ENCODE results near the gene MCL1. TPM values are rescaled to one million over a fixed set of nuclear protein-coding genes. Genes with fewer than 3 reads are reported as not detected.
"Not testable (repeated sequence)": the region's sequence is repeated elsewhere in the genome, so short reads cannot be mapped to it uniquely, and the experiment has no call there.

MCL1 gene
- 100 to 1,000 TPM; 277 to 307 TPM for total RNA-seq

DNA sequence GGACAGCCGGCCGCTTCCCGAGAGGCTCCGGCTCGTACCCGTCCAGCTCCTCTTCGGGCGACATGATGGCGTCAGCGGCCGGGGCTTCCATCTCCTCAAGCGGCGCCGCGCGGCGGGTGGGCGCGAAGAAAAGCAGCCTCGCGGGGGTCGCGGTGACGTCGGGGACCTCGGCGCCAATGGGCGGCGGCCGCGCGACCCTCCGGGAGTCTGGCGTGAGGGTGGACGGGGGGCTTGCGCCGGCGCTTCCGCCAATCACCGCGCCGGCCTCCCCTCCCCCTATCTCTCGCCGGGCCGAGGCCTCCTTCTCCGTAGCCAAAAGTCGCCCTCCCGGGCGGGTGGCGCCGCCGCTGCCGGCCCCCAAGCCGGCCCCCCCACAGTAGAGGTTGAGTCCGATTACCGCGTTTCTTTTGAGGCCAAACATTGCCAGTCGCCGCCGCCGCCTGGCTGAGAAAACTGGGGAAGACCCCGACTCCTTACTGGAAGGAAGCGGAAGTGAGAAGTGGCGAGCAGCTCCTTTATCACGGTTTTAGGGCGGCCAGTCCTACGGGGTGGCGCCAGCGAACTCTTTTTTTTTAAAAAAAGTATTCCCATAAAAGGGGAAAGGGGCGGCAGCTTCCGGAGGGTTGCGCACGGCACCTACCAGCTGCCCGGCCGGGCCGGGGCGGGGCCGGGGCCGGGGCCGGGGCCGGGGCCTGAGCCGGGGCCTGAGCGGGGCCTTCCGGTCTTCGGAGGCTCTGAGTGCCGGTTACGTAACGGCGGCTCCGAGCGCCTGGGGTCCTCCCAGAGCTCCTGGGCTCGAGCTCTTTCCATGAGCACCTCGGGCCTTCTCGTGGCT, at the start of gene MCL1:
Gene MCL1 (minus strand): TSS at position 501 of the 835 bp plus-strand sequence. CDS start 80 bp downstream, at position 421.
- H3K36me3 Mint-ChIP-seq, result peaks cover 49 to 60% of the 10 kb centered on the region in 2 donors
- DNase-seq (ENCODE audit: low spot score in 2 of 2) (peak; percentile 87 to 94), ATAC-seq (peak; percentile 80 to 88)
- H3K9me3 Mint-ChIP-seq, result peaks cover 0 to 4% of the 10 kb centered on the region in 2 donors
- peak within 1 kb of the TSS; percentile 99 for H3K27ac Mint-ChIP-seq

DNA sequence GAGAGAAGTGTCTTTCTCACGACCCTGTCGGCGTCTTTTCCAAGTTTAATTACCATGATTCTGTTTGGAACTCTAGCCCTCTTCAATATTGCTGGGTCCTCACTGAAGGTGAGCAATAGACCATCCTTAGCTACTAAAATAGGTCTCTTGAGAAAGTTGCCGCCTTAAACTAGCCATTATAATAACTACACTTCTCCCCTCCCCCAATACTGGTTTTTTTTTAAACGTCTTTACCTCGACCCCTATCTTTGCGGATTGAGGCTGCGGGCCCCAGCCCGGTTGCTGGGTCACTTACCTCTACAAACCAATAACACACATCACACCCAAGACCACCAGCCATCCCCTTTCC, 49.3 kb upstream of the MCL1 start:
- Mint-ChIP-seq H3K9me3 (no peaks in the 10 kb centered on the region), H3K36me3 (peaks cover 26 to 33% of the 10 kb centered on the region in 2 donors), H3K27ac (no peak overlapping the region)
- ATAC-seq (no peak), DNase-seq (ENCODE audit: low spot score in 2 of 2) (no peak)

DNA sequence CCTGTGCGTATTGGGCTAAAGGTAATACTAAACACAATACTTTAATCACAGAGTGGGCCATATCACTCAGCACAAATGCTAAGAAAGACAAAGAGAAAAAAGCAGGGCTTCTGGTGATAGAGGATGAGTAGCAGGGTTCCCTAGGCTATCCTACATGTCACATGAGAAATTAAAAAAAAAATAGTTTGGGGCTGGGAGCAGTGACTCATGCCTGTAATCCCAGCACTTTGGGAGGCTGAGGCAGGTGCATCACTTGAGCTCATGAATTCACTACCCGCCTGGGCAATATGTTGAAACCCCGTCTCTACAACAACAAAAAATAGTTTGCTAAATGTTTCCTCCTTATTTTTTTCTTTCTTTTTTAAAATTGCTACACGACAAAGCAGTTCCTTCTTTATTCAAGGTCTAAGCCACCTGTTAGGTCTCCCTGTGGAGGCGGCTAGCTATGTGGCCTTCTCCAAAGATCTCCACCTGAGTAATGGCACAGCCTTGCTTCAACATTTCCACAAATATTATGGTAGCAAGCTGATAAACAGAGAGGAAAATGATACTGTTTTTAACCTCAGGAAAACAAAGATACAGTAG, 48.5 kb upstream of the MCL1 start:
- no peaks in the 10 kb centered on the region for H3K9me3 Mint-ChIP-seq
- no peak overlapping the region for H3K27ac Mint-ChIP-seq
- no peak for ATAC-seq
- DNase-seq (ENCODE audit: low spot score in 2 of 2), result no peak
- H3K36me3 Mint-ChIP-seq, result peaks cover 31 to 38% of the 10 kb centered on the region in 2 donors

DNA sequence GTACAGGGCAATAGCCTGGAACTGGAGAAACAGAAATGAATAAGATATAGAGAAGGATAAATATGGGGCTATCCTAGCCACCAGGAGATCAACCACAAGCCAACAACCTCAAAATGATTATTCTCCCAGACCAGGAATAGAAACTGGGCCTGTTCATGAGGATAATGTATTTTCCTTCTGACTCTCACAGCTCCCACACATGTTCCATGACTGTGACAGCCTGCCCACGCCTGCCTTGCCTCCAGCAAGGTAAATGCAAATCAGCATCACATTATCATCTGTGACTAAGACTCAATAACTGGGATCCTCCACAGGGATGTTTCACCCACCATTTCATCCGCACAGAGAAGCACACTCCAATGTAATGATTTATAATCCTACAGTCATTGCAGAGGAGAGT, 46.7 kb upstream of the MCL1 start:
- no peaks in the 10 kb centered on the region for H3K9me3 Mint-ChIP-seq
- ATAC-seq (no peak), DNase-seq (ENCODE audit: low spot score in 2 of 2) (no peak)
- H3K36me3 Mint-ChIP-seq, result peaks cover 38 to 46% of the 10 kb centered on the region in 2 donors
- H3K27ac Mint-ChIP-seq, result peak overlapping the region; percentile 69 to 79

DNA sequence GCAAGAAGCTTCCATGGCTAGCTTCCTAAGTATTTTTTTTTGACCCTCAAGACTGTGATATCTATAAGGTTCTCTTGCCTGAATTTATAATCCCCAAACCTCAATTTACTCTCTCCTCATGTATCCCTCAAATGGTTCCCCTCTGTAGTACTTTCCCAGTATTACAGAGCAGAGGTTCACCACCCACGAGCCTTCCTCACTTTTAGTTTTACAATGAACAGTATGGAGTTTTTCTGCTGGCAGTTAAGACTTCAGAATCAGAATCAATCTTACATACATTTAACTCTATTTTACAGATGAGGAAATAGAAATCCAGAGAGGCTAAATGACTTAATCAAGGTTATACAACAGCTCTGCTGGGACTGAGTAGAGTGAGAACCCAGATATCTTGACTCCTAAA, 45.1 kb upstream of the MCL1 start:
- not testable (repeated sequence) for DNase-seq (ENCODE audit: low spot score in 2 of 2); H3K9me3 Mint-ChIP-seq; ATAC-seq
- Mint-ChIP-seq H3K27ac (peak overlapping the region; percentile 79 to 83), H3K36me3 (peaks cover 44 to 58% of the 10 kb centered on the region in 2 donors)

DNA sequence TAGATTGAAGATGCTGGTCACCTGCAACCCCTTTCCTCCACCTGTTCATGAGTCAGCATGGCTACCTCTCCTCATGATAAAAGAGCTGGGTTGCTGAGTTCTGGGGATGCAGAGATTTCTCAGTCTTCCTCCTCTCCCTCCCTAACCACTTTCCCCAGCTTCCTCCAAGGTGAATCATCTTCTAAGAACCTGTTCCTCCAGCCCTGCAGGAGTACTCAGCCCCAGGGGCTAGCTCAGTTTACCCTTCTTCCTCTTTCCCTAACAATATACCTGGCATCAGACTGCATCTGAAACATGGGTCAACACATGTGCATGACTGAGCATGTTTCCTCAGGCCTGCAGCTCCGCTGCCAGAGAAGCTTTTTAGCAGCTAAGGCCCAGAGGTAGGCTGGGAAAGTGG, 44.7 kb upstream of the MCL1 start:
- DNase-seq (ENCODE audit: low spot score in 2 of 2), result not testable (repeated sequence)
- peaks cover 48 to 62% of the 10 kb centered on the region in 2 donors for H3K36me3 Mint-ChIP-seq

DNA sequence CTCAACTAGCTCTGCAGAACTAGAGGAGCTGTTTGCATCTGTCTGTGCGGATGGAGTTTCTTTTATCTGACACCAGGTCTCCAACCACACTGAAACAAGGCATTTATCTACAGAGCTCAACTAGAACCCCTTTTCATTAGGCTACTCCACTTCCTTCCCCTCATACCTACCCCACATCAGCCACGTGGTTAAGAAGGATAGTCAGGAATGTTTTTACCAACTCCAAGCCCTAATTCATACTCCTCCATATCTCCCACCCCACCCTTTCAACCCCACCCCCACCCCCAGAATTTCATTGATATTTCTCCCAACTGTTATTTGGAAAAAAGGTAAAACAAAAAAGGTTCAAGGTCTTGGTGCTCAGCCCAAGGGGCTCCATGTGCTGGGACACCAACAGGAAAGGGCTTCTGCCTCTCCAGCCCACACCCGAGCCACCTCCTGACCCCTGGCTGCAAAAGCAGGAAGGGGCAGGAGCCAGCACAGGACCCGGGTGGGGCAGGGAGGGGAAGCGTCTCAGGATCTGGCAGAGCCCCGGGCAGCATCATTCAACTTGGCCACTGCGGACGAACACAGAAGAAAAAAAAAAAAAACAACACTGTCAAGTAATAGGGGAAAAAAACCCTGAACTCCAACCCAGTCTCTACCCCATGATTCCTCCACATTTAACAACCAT, 43.0 kb upstream of the MCL1 start:
- DNase-seq (ENCODE audit: low spot score in 2 of 2), result no peak
- no peak for ATAC-seq
- peak overlapping the region; percentile 72 to 96 for H3K27ac Mint-ChIP-seq
- no peaks in the 10 kb centered on the region for H3K9me3 Mint-ChIP-seq
- H3K36me3 Mint-ChIP-seq, result peaks cover 46 to 60% of the 10 kb centered on the region in 2 donors

More for the DNA sequence above, 44.7 kb upstream of the MCL1 start:
- not testable (repeated sequence) for H3K9me3 Mint-ChIP-seq, ATAC-seq
- H3K27ac Mint-ChIP-seq, result peak overlapping the region in 1 of 2 donors; percentile 79

DNA sequence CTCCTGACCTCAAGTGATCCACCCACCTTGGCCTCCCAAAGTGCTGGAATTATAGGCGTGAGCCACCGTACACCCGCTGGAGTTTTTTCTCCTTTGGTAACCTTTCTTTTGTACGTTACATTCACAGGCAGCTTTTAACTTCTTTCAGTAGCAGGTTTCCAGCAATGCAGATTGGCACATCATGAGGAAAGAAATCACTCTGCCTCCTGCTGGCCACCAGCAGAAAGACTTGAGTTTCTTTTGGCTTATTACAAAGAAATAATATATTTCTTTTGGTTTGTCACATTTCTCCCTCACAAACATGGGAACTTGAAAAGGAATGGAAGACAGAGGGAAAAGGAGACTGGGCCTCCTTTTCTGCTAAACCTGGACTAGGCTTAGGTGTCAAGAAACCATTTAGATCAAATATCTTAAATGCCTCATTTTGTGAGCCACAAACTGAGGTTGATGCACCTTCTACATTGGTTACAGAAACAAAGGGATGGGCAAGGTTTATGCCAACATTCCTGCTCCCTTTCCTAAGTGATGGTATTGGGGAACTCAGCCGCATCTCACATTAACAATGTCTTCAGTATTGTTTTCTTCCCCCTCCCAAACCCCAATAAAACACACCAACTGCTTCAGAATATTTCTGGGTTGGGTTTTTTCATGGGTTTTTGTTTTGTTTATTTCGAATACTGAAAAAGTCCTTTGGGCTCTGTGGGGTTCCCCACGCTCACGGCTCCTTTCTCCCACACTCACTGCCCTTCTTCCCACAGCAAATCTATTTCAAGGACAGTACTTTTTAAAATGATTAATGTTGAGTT, 42.3 kb upstream of the MCL1 start:
- ATAC-seq (no peak), DNase-seq (ENCODE audit: low spot score in 2 of 2) (peak in 1 of 2 donors; percentile 39)
- Mint-ChIP-seq H3K9me3 (no peaks in the 10 kb centered on the region), H3K36me3 (peaks cover 47 to 61% of the 10 kb centered on the region in 2 donors), H3K27ac (peak overlapping the region; percentile 72 to 96)

DNA sequence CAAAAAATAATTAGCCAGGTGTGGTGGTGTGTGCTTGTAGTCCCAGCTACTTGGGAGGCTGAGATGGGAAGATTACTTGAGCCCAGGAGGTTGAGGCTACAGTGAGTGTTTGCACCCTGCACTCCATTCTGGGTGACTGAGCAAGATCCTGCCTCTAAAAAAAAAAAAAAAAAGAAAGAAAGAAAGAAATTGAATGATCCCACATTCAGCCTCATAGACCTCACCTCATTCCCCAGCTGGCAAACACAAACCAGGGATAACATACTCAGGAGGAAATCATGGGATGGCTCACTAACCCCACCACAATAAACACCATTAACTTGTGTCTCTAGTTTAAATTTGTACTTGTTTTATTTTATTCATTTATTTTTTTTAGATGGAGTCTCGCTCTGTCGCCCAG, 41.5 kb upstream of the MCL1 start:
- peak overlapping the region; percentile 26 to 96 for H3K27ac Mint-ChIP-seq
- no peak for ATAC-seq

DNA sequence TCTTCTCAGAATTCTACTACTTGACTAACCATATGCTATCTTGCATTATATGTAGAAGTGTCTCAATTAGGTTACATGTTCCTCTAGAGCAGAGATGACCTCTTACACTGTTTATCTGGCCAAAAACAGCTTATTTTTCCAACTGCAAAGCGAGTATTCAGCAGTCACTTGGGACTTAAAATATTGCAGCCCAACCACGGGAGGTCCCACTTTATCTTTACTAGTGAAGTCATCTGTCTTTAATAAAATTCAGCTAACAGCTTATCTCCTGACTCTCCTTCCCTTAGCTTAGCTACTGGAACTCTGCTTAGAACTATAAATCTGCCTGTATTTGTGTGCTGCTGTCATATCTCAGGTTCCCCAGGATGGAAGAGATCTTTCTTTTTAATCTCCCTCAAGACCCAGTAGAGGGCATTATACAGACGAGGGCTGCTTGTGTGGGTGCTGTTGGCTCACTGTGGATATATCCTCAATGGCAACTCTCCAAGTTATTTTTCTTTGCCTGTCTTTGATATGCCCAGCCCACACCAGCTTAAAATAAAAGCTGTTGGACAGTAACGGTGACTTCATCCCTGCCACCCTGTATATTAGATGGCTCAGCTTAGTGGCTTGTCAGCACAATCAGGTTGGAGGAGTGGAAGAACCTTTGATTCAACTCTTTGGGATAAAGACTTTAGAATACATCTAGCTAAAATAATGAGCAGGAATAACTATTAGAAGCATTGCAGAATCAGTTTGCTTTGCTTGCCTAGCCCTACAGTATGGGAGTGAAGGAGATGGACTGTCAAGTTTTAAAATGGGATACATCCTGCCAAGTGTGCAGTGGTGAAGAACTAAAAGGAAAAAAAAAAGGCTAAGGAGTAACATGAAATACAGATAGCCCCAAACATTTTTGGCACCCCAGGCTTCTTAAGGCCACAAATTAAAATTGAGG, 40.4 kb upstream of the MCL1 start:
- ATAC-seq (no peak), DNase-seq (ENCODE audit: low spot score in 2 of 2) (no peak)
- Mint-ChIP-seq H3K36me3 (peaks cover 47 to 62% of the 10 kb centered on the region in 2 donors), H3K9me3 (no peaks in the 10 kb centered on the region), H3K27ac (peak overlapping the region; percentile 26 to 85)

More for the DNA sequence above, 41.5 kb upstream of the MCL1 start:
- Mint-ChIP-seq H3K36me3 (peaks cover 48 to 62% of the 10 kb centered on the region in 2 donors), H3K9me3 (no peaks in the 10 kb centered on the region)
- no peak for DNase-seq (ENCODE audit: low spot score in 2 of 2)

DNA sequence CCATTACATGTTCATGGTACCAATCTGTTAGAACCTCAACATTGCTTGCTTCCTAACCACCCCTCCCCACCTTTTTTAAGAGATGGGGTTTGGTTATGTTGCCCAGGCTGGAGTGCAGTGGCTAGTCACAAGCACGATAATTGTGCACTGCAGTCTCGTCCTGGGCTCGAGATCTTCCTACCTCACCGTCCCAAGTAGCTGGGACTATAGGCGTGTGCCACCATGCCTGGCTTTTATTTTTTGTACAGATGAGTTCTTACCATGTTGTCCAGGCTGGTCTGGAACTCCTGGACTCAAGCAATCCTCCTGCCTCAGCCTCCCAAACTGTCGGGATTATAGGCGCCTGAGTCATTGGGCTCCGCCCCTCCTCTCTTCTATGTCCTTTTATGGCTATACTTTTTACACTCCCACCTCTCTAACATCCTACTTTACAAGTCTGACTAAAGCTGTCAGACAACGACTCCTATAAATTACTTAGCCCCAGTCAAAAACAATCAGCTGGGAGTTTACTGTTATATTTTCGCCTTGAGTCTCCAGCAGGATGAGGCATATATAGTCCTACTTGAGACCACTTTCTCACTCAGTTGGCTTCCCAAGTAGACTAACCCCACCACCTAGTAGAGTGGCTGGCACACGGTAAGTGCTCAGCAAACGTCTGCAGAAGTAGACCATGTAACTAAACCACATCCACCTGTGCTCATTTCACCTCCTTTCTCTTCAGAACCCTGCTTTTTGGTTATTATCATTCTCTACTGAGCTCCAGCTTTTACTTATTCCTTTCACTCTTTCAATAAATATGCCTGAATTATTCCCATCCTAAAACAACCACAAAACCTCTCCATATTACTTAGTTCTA, 36.2 kb upstream of the MCL1 start:
- Mint-ChIP-seq H3K36me3 (peaks cover 31 to 55% of the 10 kb centered on the region in 2 donors), H3K27ac (peak overlapping the region; percentile 83 to 98), H3K9me3 (no peaks in the 10 kb centered on the region)
- no peak for DNase-seq (ENCODE audit: low spot score in 2 of 2)
- no peak for ATAC-seq

DNA sequence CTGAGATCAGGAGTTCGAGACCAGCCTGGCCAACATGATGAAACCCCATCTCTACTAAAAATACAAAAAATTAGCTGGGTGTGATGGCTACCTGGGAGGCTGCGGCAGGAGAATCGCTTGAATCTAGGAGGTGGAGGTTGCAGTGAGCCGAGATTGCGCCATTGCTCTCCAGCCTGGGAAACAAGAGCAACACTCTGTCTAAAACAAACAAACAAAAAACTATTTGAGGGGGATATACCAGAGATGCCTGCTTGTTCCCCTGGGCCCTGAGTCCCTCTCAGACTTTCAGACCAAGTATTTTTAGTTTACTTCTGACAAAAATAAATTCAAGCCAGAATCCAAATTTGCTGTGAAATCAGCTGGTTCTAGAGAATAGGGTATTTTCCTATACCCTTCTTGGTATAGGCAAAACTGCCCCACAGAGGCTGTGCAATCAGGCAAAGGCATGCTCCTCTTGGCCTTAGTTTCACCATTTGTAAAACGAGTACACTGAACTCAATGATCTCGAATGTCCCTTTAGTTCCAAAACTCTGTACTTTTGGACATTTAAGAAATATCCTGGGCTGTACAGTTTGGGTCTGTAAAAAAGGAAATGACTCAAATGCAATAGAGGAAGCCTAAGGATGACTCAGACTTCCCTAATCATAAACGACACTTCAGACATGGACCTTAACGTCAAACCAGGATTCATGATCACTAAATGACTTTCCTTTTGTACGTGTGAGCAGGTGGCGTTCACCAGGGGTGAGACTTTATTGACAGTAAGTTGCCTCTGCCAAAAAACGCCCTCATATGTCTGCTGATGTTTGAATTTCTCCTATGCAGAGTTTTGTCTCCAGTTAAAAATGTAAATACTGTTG, 33.9 kb upstream of the MCL1 start:
- ATAC-seq (peak; percentile 71 to 74), DNase-seq (ENCODE audit: low spot score in 2 of 2) (peak in 1 of 2 donors; percentile 48)
- Mint-ChIP-seq H3K36me3 (peaks cover 21 to 45% of the 10 kb centered on the region in 2 donors), H3K27ac (peak overlapping the region; percentile 97 to 98), H3K9me3 (no peaks in the 10 kb centered on the region)

DNA sequence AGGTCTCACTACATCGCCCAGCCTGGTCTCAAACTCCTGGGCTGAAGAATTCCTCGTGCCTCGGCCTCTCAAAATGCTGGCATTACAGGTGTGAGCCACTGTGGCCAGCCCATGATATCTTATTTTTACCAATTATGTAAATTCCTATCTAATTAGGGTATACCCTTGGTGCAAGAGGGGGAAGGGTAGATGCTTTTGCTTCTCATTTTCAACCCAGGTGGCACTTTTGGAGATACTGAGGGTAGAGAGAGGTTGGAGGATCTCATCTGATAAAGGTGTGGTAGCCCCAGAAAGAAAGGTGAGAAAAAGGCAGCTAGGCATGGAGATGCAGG, 32.6 kb upstream of the MCL1 start:
- H3K36me3 Mint-ChIP-seq, result peaks cover 16 to 39% of the 10 kb centered on the region in 2 donors
- peak overlapping the region; percentile 97 to 98 for H3K27ac Mint-ChIP-seq
- no peaks in the 10 kb centered on the region for H3K9me3 Mint-ChIP-seq
- no peak for DNase-seq (ENCODE audit: low spot score in 2 of 2)
- ATAC-seq, result no peak

DNA sequence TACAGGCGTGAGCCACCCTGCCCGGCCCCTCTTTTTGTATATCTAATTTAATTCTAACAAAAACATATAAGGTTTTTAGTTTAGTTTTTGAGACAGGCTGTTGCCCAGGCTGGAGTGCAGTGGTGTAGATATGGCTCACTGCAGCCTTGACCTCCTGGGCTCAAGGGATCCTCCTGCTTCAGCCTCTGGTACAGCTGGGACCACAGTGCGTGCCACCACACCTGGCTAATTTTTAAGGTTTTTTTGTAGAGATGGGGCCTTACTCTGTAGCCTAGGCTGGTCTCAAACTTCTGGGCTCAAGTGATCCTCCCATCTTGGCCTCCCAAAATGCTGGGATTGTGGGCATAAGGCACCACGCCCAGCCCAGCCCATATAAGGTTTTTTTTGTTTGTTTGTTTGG, 31.2 kb upstream of the MCL1 start:
- no peak for DNase-seq (ENCODE audit: low spot score in 2 of 2)
- Mint-ChIP-seq H3K9me3 (no peaks in the 10 kb centered on the region), H3K27ac (peak overlapping the region; percentile 97 to 98), H3K36me3 (peaks cover 6 to 31% of the 10 kb centered on the region in 2 donors)
- no peak for ATAC-seq
